SKM-1 treated with dmso at 0.1 percent for 144 hours (cell line): ENCODE results near the gene RGS14.
"Not testable (repeated sequence)": the region's sequence is repeated elsewhere in the genome, so short reads cannot be mapped to it uniquely, and the experiment has no call there.

Source experiments
- DNase-seq: peaks from one replicate; lab custom pipeline; 2025; ENCODE audit not compliant: unreplicated experiment; lab: John Stamatoyannopoulos, UW

RGS14 gene

GRCh38 chr5:177363565-177363964, 5.8 kb downstream of the RGS14 start:
- no peak for DNase-seq

GRCh38 chr5:177364159-177364962, 6.6 kb downstream of the RGS14 start:
- DNase-seq: no peak

DNA sequence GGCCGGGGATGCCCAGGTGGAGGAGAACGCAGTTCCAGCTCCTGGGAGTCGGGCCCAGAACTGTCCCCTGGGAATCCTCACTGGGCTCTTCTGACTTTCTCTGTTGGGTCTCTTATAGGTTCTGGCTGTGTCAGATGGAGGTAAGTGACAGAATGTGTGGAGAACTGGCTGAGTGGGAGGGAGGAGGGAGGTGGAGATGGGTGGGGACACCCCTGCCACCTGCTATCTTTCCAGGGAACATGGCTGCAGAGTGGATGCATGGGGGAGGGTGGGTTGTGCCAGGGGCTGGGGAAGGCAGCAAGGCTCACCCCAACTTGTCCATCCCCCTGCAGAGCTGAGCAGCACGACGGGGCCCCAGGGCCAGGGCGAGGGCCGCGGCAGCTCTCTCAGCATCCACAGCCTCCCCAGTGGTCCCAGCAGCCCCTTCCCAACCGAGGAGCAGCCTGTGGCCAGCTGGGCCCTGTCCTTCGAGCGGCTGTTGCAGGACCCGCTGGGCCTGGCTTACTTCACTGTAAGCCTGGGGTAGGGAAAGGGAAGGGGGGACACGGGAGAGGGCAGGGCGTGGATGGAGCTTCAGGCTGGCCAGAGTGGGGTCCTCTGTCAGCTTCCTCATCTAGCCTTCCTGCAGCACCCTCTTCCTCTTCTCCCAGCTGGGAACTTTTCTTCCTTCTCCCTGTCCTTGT, 8.3 kb downstream of the RGS14 start:
- DNase-seq: no peak

DNA sequence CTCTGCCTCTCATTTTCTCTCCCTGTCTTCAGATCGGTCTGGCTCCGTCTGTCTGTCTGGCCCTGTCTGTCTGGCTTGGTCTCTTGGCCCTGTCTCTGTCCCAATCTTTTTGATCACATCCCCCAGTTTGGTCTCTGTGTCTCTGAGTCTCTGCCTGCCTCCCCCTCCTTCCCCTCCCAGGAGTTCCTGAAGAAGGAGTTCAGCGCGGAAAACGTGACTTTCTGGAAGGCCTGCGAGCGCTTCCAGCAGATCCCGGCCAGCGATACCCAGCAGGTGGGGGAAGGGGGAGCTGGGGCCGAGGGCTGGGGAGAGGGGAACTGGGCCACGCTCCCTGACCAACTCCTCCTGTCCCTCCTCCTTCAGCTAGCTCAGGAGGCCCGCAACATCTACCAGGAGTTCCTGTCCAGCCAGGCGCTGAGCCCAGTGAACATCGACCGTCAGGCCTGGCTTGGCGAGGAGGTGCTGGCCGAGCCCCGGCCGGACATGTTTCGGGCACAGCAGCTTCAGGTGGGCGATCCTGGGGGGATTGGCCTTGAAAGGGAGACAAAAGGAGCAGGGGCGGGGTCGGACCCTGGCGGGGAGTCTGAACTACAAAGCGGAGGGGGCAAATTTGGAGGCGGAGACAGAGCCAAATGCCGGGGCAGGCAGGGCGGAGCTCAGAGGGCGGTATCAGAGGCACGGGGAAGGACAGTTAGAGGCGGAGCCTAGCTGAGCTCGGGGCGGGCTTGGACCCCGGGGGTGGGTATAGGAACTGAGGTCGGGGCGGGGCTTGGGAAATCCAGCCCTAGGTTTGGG, 9.0 kb downstream of the RGS14 start:
- no peak for DNase-seq

DNA sequence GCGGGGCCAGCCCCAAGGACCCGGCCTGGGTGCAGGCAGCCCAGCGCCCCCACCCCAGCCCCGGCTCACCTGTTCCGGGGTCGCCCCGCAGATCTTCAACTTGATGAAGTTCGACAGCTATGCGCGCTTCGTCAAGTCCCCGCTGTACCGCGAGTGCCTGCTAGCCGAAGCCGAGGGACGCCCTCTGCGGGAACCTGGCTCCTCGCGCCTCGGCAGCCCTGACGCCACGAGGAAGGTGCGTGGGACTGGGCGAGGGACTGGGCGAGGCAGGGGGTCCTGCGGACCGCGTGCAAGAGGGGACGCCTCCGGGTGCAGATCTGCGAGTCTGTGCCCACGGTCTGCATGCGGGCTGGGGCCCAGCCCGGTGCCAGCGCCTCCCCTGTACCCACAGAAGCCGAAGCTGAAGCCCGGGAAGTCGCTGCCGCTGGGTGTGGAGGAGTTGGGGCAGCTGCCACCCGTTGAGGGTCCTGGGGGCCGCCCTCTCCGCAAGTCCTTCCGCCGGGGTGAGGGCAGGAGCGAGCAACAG, 9.7 kb downstream of the RGS14 start:
- DNase-seq: no peak

GRCh38 chr5:177367981-177368868, 10.5 kb downstream of the RGS14 start:
- DNase-seq: no peak

GRCh38 chr5:177368869-177369644, 11.3 kb downstream of the RGS14 start:
- no peak for DNase-seq

DNA sequence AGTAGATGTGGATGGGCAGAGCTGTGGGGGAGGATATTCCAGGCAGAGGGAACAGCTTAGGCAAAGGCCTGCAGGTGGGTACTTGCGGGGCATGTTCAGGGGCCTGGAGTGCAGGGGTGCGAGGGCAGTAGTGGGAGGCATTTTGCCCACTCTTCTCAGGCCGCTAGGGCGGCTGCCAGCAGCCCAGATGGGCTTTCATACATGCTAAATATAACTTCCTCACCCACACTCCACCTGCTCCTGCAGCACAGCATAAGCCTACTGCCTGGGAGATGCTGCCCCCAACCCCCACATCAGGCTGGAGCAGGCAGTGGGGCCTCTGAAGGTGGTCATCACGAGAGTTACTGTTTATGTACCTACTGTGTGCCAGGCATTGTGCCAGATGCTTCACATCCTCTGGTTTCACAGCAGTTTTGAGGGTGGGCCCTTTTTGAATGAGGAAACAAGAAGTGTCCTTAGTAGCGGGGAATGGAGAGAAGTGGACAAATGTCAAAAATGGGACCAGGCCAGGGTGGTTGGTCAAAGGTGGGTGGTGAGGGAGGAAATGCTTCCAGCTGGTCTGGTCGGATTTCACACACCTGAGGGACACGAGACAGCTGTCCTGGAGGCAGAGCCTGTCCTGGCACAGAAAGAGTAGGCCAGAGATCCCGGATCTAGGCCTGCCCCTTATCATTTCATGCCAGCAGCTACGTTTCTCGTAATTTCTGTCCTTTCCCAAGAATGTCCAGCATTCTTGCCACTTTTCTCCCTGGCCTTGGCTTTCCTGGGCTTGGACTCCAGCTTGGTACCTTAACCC, 12.1 kb downstream of the RGS14 start:
- DNase-seq: no peak

- DNase-seq: no peak
Observed at GRCh38 chr5:177370488-177371119, 12.9 kb downstream of the RGS14 start.

DNA sequence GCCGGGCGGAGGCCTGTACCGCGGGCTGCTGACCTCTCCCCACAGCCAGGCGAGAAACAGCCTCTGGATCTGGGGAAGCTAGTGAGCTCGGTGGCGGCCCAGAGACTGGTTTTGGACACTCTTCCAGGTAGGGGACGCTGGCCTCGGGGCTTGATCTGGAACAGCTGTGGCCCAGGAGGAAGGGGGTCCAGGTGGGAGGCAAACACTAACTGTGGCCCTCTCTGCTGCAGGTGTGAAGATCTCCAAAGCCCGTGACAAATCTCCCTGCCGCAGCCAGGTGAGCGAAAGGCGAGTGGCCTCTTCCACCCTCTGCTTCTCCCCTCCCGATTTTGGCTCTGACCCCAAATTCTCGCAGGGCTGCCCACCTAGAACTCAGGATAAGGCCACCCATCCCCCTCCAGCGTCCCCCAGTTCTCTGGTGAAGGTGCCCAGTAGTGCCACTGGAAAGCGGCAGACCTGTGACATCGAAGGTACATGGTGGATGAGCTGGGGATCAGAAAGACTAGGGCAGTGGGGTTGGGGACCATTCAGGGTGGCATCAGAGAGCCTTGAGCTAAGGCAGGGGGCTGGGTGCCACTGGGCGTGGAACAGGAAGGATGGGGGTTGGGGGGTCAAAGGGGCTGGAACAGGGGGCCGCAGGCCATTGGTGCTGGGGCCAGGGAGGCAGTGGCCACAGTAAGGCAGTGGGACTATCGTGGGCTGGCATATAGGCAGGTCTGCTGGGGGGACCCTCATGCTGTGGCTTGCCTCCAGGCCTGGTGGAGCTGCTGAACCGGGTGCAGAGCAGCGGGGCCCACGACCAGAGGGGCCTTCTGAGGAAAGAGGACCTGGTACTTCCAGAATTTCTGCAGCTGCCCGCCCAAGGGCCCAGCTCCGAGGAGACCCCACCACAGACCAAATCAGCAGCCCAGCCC, 13.7 kb downstream of the RGS14 start:
- DNase-seq: no peak

- peak; percentile 16 for DNase-seq
Observed at GRCh38 chr5:177372034-177372896, 14.5 kb downstream of the RGS14 start.

DNA sequence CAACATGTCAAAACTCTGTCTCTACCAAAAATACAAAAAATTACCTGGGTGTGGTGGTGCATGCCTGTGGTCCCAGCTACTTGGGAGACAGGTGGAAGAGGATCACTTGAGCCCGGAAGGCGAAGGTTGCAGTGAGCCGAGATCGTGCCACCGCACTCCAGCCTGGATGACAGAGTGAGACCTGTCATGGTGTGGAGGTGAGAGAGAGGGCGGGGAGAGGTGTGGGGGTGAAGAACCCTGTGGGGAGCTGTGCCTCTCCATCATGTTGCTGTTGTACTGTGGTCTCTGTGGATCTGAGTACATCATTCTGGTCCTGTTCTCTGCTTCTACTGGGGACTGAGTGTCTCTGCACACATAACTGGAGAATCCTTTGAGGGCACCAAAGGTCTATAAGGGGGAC, 15.2 kb downstream of the RGS14 start:
- no peak for DNase-seq

- DNase-seq: no peak
Observed at GRCh38 chr5:177373806-177374205, 16.1 kb downstream of the RGS14 start.

- DNase-seq: no peak
Observed at GRCh38 chr5:177374211-177374610, 16.5 kb downstream of the RGS14 start.

- not testable (repeated sequence) for DNase-seq
Observed at GRCh38 chr5:177375516-177375915, 17.8 kb downstream of the RGS14 start.

DNA sequence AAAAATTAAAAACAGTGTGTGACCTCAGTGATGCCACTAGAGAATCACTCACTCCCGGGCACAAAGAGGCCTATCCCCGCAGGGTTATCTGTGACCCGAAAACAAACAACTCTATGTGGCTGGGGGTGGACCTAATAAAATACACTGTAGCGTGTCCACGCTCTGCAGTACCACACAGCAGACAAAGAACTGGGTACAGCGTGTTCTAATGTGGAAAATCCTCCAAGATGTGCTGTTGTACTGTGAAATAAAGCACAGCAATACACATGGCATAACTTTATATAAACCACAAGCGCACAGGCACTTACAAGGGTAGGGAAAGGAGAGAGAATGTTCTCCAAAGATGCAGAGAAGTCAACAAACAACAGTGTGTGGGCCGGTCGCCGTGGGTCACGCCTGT, 18.4 kb downstream of the RGS14 start:
- DNase-seq: no peak
